Upper lobe of left lung (tissue), 4 donors: Measurements from ENCODE around the gene TGFB1I1.

Experiments used
- CTCF ChIP-seq, 6 experiments: fragments of 450-650 bp in 4 of 6; fragments of 200-600 bp in 2 of 6; sonication (generic) in 2 of 6; IDR thresholded peaks; one replicate each; pipeline ENCODE4 v1.5.1; 2016 to 2019; ENCODE audit warnings: antibody characterized with exemption in 6 of 6
- POLR2A ChIP-seq, 4 donors: fragments of 450-650 bp; IDR thresholded peaks; one replicate each; pipeline ENCODE4 v1.5.1; 2016 to 2017; ENCODE audit warnings: antibody characterized with exemption in 4 of 4, mild to moderate bottlenecking in 2 of 4
- POLR2AphosphoS5 ChIP-seq, 2 donors: sonication (generic); formaldehyde crosslinking; IDR thresholded peaks; one replicate each; pipeline ENCODE4 v1.5.1; 2017; ENCODE audit warnings: antibody characterized with exemption in 2 of 2

GRCh38 chr16:31489616-31490584 is 17.9 kb downstream of the TGFB1I1 start:
- no peak for TF ChIP-seq CTCF (IDR thresholded peaks at IDR 0.05)
- TF ChIP-seq POLR2AphosphoS5 (IDR thresholded peaks at IDR 0.05) = no peak
- no peak for TF ChIP-seq POLR2A (IDR thresholded peaks at IDR 0.05)
